ENCODE results near the gene PLEKHS1.

Gene PLEKHS1

GRCh38 chr10:113740850-113741249, 10.6 kb upstream of the PLEKHS1 start:
- no peak for TF ChIP-seq CTCF (IDR thresholded peaks at IDR 0.05; ENCODE audit: borderline replicate concordance, insufficient read depth, low read depth, low read length)
- no peak overlapping the region for H3K4me3 ChIP-seq (ENCODE audit: low read depth, low read length)

- no peak for TF ChIP-seq CTCF (IDR thresholded peaks at IDR 0.05; ENCODE audit: borderline replicate concordance, insufficient read depth, low read depth, low read length)
- H3K4me3 ChIP-seq (ENCODE audit: low read depth, low read length): no peak overlapping the region
Measured at GRCh38 chr10:113742466-113742865, 9.0 kb upstream of the PLEKHS1 start.

GRCh38 chr10:113743594-113743993, 7.9 kb upstream of the PLEKHS1 start:
- H3K4me3 ChIP-seq (ENCODE audit: low read depth, low read length): no peak overlapping the region
- TF ChIP-seq CTCF (IDR thresholded peaks at IDR 0.05; ENCODE audit: borderline replicate concordance, insufficient read depth, low read depth, low read length): no peak

GRCh38 chr10:113745374-113745773, 6.1 kb upstream of the PLEKHS1 start:
- H3K4me3 ChIP-seq (ENCODE audit: low read depth, low read length): no peak overlapping the region
- no peak for TF ChIP-seq CTCF (IDR thresholded peaks at IDR 0.05; ENCODE audit: borderline replicate concordance, insufficient read depth, low read depth, low read length)

GRCh38 chr10:113746217-113746957, 5.1 kb upstream of the PLEKHS1 start:
- H3K4me3 ChIP-seq (ENCODE audit: low read depth, low read length): no peak overlapping the region
- no peak for TF ChIP-seq CTCF (IDR thresholded peaks at IDR 0.05; ENCODE audit: borderline replicate concordance, insufficient read depth, low read depth, low read length)

- no peak for TF ChIP-seq CTCF (IDR thresholded peaks at IDR 0.05; ENCODE audit: borderline replicate concordance, insufficient read depth, low read depth, low read length)
- H3K4me3 ChIP-seq (ENCODE audit: low read depth, low read length): no peak overlapping the region
Measured at GRCh38 chr10:113752553-113752952, 1.1 kb downstream of the PLEKHS1 start.

GRCh38 chr10:113753020-113753692, 1.7 kb downstream of the PLEKHS1 start:
- H3K4me3 ChIP-seq (ENCODE audit: low read depth, low read length): no peak overlapping the region
- no peak for TF ChIP-seq CTCF (IDR thresholded peaks at IDR 0.05; ENCODE audit: borderline replicate concordance, insufficient read depth, low read depth, low read length)
